NCI-H187 treated with DMSO at 0.1 percent for 48 hours (cell line): ENCODE data around the gene NBEAL1.
"Not testable (repeated sequence)": the region's sequence is repeated elsewhere in the genome, so short reads cannot be mapped to it uniquely, and the experiment has no call there.

Experiments
- DNase-seq: peaks from one replicate; lab custom pipeline; 2025; lab: John Stamatoyannopoulos, UW

The NBEAL1 gene

DNA sequence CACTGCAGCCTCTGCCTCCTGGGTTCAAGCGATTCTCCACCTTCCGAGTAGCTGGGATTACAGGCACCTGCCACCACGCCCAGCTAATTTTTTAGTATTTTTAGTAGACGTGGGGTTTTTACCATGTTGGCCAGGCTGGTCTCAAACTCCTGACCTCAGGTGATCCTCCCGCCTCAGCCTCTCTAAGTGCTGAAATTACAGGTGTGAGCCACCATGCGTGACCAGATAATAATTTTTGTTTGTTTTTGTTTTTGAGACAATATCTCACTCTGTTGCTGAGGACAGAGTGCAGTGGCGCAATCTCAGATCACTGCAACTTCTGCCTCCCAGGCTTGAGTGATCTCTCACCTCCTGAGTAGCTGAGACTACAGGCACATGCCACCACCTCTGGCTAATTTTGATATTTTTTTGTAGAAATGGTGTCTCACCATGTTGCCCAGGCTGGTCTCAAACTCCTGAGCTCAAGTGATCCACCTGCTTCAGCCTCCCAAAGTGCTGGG lies 100.6 kb downstream of the NBEAL1 start:
- not testable (repeated sequence) for DNase-seq

DNA sequence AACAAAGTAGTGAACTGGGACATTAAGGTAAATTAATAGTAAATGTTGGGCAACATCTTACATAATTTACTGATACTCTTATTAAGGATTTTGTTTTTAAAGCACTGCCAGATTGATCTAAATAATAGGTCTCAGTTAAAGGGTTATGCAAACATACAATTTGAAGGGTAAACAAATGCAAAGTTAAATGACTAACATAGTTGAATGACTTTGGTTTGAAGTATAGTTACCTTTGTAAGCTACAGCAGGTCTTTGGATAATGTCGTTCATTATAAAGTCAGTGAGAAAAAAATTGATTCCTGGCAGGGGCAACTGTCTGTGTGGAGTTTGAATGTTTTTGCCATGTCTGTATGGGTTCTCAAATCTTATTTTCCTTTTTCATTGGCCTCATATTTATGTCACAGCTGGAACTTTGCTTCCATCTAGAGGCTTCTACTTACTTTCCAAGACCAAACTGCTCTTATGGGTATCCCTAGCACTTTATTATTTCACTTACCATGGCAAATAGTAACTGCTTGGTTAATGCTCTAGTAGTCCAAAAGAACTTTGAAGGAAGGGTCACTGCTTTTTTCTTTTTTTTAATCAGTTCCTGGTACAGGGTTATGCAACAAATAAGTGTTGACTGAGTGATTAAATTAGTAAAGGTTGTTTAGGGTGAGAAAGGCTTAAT lies 107.8 kb downstream of the NBEAL1 start:
- DNase-seq: no peak

DNA sequence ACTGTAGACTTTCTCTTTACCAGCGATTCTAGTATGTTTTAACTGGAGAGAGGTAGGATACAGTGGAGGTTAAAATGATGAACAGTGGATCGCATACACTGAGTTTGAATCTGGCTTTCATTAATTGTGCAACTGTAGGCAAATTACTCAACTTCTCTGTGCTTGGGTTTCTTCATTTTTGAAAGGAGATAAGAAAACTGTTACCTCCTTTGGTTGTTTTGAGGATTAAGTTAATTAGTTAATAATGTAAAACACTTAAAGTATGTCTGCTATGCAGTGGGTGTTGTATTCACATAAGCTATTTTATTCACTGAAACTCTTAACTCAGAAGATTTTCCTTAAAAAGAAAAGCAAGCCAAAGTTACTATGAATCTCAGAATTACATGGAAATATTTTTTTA lies 112.3 kb downstream of the NBEAL1 start:
- no peak for DNase-seq

DNA sequence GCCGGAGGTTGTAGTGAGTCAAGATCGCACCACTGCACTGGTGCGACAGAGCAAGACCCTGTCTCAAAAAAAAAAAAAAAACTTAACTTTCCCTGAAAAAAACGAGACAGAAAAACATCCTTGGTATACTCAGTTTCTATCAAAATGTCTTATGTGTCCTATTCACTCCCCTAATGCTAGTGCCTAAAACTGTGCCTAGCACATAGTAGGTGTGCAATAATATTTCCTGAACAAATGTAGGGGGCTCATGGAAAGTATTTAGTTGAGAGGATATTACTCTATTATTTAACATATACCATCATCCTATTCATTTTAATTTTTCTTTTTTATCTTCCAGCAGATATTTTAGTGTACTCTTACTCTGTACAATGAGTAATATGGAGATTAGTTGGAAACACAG lies 120.4 kb downstream of the NBEAL1 start:
- DNase-seq: no peak

DNA sequence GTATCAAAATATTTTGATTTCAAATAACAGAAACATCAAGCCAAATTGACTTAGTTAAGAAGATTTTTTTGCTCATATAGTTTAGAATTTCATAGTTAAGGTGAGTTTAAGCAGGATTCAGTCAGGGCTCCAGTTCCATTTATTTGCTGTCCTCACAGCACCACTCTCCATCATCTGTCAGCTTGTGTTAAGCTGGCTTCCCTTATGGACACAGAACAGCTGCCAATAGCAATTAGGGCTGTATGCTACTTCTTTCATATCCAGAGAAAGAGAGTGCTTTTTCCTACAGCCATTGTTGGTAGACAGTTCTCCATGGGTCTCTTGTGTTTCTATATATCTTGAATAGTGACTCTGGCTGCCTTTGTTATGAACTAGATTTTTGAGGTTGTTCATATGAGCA lies 128.7 kb downstream of the NBEAL1 start:
- no peak for DNase-seq

- no peak for DNase-seq
Observed at GRCh38 chr2:203149194-203149593, 134.5 kb downstream of the NBEAL1 start.

DNA sequence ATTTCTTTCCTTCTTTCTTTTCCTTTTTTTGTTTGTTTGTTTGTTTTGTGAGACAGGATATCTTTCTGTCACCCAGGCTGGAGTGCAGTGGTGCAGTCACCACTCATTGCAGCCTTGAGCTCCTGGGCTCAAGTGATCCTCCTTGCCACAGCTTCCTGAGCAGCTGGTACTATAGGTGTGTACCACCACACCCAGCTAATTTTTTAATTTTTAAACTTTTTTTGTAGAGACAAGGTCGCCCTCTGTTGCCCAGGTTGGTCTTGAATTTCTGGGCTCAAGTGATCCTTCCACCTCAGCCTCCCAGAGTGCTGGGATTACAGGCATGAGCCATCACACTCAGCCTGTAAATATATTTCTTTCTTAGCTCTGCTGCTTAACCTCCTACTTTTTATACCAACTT lies 140.7 kb downstream of the NBEAL1 start:
- no peak for DNase-seq

DNA sequence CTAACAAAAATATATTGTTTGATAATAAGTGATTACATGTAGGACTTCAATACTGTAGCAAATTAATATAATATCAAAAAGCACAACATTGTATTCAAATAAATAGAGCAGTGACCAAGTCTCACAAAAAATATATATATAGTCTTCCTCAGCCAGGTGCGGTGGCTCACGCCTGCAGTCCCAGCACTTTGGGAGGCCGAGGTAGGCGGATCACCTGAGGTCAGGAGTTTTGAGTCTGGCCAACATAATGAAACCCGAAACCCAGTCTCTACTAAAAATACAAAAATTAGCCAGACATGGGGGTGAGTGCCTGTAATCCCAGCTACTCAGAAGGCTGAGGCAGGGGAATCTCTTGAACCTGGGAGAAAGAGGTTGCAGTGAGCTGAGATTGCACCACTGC lies 148.0 kb downstream of the NBEAL1 start:
- not testable (repeated sequence) for DNase-seq

DNA sequence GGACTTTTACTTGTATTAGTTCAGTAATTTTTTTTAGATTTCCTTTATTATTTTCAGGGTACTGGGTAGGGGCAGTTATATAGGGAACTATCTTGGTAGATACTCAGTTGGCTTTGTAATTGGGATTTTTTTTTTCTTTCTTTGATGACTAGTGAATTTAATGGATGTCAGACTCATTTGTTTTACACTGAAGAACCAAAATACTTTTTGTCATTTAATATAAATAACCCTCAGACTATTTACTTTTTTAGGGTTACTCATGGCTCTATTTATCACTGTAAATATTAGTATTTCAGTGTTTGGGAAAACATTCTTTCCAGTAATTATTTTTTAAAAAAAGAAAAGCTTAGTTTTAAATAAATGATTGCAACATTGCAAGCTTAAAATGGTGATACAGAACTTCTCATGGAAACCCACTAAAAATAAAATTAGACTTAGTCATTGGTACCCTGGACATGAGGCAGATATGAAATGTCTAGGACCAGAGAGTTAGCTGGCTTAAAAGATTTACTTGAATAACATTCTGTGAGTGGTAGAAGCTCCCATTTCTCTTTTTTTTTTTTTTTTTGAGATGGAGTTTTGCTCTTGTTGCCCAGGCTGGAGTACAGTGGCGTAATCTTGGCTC lies 149.7 kb downstream of the NBEAL1 start:
- no peak for DNase-seq

DNA sequence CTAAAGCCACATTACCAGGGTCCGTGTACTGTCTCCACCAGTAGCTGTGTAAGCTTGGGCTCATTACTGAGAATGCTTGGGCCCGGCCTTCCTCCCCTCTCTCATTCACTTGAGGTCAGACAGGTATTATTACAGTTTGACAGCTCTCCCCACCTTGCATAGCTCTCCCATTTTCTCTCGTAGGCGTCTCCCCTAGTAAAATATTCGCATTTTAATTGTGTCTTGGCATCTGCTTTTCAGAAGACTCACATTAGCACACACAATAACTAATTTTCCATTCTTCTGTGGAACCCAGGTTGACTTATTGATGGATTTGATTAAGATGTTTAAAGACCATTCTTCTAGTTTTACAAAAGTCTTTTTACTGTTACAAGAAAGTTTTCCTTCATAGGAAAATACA lies 153.1 kb downstream of the NBEAL1 start:
- no peak for DNase-seq

DNA sequence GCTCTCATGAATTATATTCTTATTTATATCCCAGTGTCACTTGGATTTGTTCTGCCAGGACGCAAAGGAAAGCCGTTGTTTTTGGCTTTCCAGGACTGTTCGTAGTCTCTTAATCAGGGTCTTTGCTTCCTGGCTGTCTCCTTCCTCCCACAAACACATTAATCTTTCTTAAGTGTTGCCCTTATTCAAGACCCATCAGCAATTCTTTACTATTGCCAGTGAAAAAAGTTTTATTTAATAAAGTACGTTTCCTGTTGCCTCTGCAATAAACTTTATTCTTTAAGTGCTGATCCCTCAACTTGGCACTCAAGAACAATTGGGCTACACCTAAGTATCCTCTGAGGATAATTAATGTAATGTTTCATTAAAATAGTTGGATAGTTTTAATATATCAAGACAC lies 155.8 kb downstream of the NBEAL1 start:
- DNase-seq: no peak

GRCh38 chr2:203175371-203175770 lies 160.7 kb downstream of the NBEAL1 start:
- no peak for DNase-seq

DNA sequence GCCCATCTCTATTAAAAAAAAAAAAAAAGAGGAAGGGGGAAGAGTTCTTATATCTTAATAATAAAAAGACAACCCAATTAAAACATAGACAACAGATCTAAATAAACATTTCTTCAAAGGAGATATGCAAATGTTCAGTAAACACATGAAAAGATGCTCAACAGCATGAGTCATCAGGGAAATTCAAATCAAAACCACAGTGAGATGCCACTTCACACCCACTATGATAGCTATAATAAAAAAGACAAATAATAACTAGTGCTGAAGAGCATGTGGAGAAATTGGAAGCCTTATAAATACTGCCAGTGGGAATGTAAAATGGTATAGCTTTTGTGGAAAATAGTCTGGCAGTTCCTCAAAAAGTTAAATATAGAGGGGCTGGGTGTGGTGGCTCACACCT lies 162.7 kb downstream of the NBEAL1 start:
- DNase-seq: no peak

DNA sequence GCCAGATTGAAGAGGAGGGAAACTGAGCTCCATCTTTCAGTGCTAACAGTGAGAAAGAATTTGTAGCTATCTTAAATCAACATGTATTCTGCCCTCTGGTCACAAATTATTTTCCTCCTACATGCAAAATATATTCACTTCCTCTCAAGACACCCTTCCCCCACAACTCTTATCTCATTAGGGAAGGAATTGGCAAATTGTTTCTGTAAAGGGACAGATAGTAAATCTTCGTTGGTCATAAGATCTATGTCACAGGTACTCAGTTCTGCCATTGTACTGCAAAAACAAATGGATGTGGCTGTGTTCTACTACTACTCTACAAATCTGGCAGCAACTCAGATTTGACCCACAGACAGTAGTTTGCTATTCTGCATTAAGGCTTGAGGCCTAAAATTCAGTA lies 171.2 kb downstream of the NBEAL1 start:
- DNase-seq: no peak

DNA sequence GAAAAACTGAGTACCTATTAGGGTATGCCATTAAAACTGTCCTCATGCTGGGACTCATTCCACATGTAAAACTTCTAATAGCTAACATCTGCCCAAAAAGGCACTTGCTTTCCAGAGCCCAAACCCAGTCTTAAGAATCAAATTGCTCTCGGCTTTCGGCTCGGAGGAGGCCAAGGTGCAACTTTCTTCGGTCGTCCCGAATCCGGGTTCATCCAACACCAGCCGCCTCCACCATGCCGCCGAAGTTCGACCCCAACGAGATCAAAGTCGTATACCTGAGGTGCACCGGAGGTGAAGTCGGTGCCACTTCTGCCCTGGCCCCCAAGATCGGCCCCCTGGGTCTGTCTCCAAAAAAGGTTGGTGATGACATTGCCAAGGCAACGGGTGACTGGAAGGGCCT lies 175.9 kb downstream of the NBEAL1 start:
- not testable (repeated sequence) for DNase-seq

DNA sequence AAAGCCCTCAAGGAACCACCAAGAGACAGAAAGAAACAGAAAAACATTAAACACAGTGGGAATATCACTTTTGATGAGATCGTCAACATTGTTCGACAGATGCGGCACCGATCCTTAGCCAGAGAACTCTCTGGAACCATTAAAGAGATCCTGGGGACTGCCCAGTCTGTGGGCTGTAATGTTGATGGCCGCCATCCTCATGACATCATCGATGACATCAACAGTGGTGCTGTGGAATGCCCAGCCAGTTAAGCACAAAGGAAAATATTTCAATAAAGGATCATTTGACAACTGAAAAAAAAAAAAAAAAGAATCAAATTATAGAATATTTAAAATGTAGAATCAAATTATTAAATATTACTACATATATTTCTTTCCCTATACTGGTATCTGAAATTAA lies 176.4 kb downstream of the NBEAL1 start:
- not testable (repeated sequence) for DNase-seq

DNA sequence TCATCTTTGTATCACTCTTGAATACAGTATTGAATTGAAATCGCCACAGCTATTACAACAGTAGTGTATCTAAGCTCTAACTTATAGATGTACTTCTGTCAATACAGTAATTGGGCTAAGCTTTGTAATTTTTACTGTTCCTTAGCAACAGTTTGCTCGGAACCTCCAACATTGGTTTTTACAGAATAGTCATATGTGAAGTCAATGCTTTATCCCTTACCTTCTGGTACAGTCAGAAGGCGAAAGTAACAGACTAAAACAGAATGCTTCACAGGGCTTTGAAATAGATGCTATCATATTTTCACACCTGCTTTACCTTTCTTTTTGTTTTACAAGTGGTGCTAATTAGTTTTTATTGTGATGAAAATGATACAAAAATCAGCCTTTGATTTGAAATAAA lies 177.3 kb downstream of the NBEAL1 start:
- DNase-seq: no peak

- no peak for DNase-seq
Observed at GRCh38 chr2:203195331-203196036, 180.8 kb downstream of the NBEAL1 start.

DNA sequence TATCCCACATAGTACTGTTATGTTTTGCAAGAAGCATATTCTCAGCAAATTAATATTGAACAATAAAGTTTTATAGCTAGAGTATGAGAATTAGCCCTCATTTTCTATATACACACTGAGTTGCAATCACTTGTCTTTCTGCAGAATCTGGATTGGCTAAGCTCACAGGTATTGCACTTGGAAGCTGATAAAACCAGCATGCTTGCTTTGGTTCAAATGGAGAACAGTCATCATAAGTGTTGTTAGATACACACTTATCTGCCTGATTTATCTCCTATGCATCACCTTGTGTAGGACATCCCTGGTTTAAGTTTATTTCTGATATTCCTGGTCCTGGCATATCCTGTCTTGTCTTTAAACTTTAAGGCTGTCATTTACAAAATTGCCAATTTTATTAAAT lies 186.2 kb downstream of the NBEAL1 start:
- DNase-seq: no peak

- DNase-seq: no peak
Observed at GRCh38 chr2:203201426-203201825, 186.8 kb downstream of the NBEAL1 start.

GRCh38 chr2:203209538-203209937 lies 194.9 kb downstream of the NBEAL1 start:
- no peak for DNase-seq

DNA sequence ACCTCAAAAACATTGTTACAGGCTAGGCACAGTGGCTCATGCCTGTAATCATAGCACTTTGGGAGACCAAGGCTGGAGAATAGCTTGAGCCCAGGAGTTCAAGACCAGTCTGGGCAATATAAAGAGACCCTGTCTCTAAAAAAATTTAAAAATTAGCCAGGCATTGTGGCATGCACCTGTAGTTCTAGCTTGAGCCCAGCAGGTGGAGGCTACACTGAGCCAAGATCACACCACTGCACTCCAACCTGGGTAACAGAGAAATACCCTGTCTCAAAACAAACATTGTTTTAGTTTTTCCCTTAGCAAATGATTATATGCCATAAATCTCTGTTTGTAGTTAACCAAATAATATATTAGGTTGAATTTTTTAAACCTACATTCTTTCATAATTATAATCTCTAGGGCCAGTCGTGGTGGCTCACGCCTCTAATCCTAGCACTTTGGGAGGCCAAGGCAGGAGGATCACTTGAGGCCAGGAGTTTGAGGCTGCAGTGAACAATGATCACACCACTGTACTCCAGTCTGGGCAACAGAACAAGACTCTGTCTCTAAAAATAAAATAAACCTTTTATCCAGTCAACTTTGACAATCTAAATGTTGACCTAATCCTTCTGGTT lies 210.9 kb downstream of the NBEAL1 start:
- DNase-seq: no peak

- DNase-seq: not testable (repeated sequence)
Observed at GRCh38 chr2:203229674-203230073, 215.0 kb downstream of the NBEAL1 start.
